Measurements from ENCODE around the gene NOD1. TPM values are rescaled to one million over a fixed set of nuclear protein-coding genes. Genes with fewer than 3 reads are reported as not detected.

Gene NOD1
- total RNA-seq, 4 donors from 2014 or later = 12.4 to 18.3 (median 15.6) TPM

- intact Hi-C loops (cut with DNase I; ENCODE audit: low total_unique reads) = no loop called here
- in situ Hi-C loops (cut with MboI; ENCODE audit: low pct_ligation_motif_present in 1 of 4, low pct_unique_long_range_greater_than_20kb in 1 of 4, low sequenced_read_pairs in 3 of 4) = loop anchor here in 1 of 4 donors (25.0 kb wide), 1 partner anchor 178 kb away; the partner anchor contains the start of gene ZNRF2
- WGBS, 2 donors (ENCODE audit: low coverage in 1 of 2) = 73 to 80% methylated on average over 1 to 5 of the region's 5 CpGs
- peak overlapping the region; percentile 51 to 66 (median 58) for H3K27ac ChIP-seq
- no peaks in the 10 kb centered on the region for H3K27me3 ChIP-seq
- DNase-seq = no peak
- no peak overlapping the region for H3K4me3 ChIP-seq
- TF ChIP-seq EP300 (IDR thresholded peaks at IDR 0.05; ENCODE audit: low read depth) = peak; percentile 47
- peak; percentile 30 to 69 (median 56) for TF ChIP-seq POLR2AphosphoS5 (IDR thresholded peaks at IDR 0.05)
- TF ChIP-seq CTCF (IDR thresholded peaks at IDR 0.05) = no peak
- TF ChIP-seq POLR2A (IDR thresholded peaks at IDR 0.05) = no peak
- no peaks in the 10 kb centered on the region for H3K9me3 ChIP-seq
- H3K4me1 ChIP-seq = peaks cover 13 to 63% (median 41%) of the 10 kb centered on the region in 4 donors
- H3K36me3 ChIP-seq = no peaks in the 10 kb centered on the region
These were observed 13.4 kb downstream of the NOD1 start for GRCh38 chr7:30465046-30465810.

- Histone ChIP-seq H3K4me3 (no peak overlapping the region), H3K9me3 (no peaks in the 10 kb centered on the region), H3K36me3 (no peaks in the 10 kb centered on the region), H3K27me3 (no peaks in the 10 kb centered on the region), H3K27ac (peak overlapping the region in 1 of 4 donors; percentile 18), H3K4me1 (peaks cover 8 to 63% (median 40%) of the 10 kb centered on the region in 4 donors)
- DNase-seq = no peak
- WGBS, 2 donors (ENCODE audit: low coverage in 1 of 2) = 58% methylated on average over 5 of the region's 5 CpGs; no CpG with 5 or more reads in 1 of the 2 donors
- intact Hi-C loops (cut with DNase I; ENCODE audit: low total_unique reads) = no loop called here
- in situ Hi-C loops (cut with MboI; ENCODE audit: low pct_ligation_motif_present in 1 of 4, low pct_unique_long_range_greater_than_20kb in 1 of 4, low sequenced_read_pairs in 3 of 4) = loop anchor here in 1 of 4 donors (25.0 kb wide), 1 partner anchor 177 kb away; the partner anchor contains the start of gene ZNRF2
- no peak for TF ChIP-seq POLR2AphosphoS5 (IDR thresholded peaks at IDR 0.05)
- TF ChIP-seq POLR2A (IDR thresholded peaks at IDR 0.05) = no peak
- no peak for TF ChIP-seq EP300 (IDR thresholded peaks at IDR 0.05; ENCODE audit: low read depth)
- no peak for TF ChIP-seq CTCF (IDR thresholded peaks at IDR 0.05)
These were observed 14.3 kb downstream of the NOD1 start for GRCh38 chr7:30464231-30464671.

- in situ Hi-C loops (cut with MboI; ENCODE audit: low pct_ligation_motif_present in 1 of 4, low pct_unique_long_range_greater_than_20kb in 1 of 4, low sequenced_read_pairs in 3 of 4) = loop anchor here in 1 of 4 donors (25.0 kb wide), 1 partner anchor 176 kb away; the partner anchor contains the start of gene ZNRF2
- DNase-seq = no peak
- no peaks in the 10 kb centered on the region for H3K27me3 ChIP-seq
- intact Hi-C loops (cut with DNase I; ENCODE audit: low total_unique reads) = no loop called here
- TF ChIP-seq POLR2A (IDR thresholded peaks at IDR 0.05) (no peak), POLR2AphosphoS5 (IDR thresholded peaks at IDR 0.05) (no peak), CTCF (IDR thresholded peaks at IDR 0.05) (no peak), EP300 (IDR thresholded peaks at IDR 0.05; ENCODE audit: low read depth) (no peak)
- H3K27ac ChIP-seq = peak overlapping the region in 1 of 4 donors; percentile 18
- H3K4me3 ChIP-seq = no peak overlapping the region
- WGBS, 2 donors (ENCODE audit: low coverage in 1 of 2) = 75 to 76% methylated on average over 6 of the region's 6 CpGs
- peaks cover 14 to 63% (median 40%) of the 10 kb centered on the region in 4 donors for H3K4me1 ChIP-seq
- H3K36me3 ChIP-seq = no peaks in the 10 kb centered on the region
- no peaks in the 10 kb centered on the region for H3K9me3 ChIP-seq
These were observed 15.0 kb downstream of the NOD1 start for GRCh38 chr7:30463405-30464145.

GRCh38 chr7:30462179-30462578, 16.4 kb downstream of the NOD1 start:
- no peak overlapping the region for H3K27ac ChIP-seq
- H3K4me1 ChIP-seq = peaks cover 14 to 61% (median 39%) of the 10 kb centered on the region in 4 donors
- intact Hi-C loops (cut with DNase I; ENCODE audit: low total_unique reads) (no loop called here), in situ Hi-C loops (cut with MboI; ENCODE audit: low pct_ligation_motif_present in 1 of 4, low pct_unique_long_range_greater_than_20kb in 1 of 4, low sequenced_read_pairs in 3 of 4) (loop anchor here in 1 of 4 donors (25.0 kb wide), 1 partner anchor 175 kb away; the partner anchor contains the start of gene ZNRF2)
- H3K27me3 ChIP-seq = no peaks in the 10 kb centered on the region
- DNase-seq = no peak
- WGBS, 2 donors (ENCODE audit: low coverage in 1 of 2) = 74 to 88% methylated on average over 1 of the region's 1 CpG
- H3K9me3 ChIP-seq = no peaks in the 10 kb centered on the region
- TF ChIP-seq POLR2AphosphoS5 (IDR thresholded peaks at IDR 0.05) (no peak), CTCF (IDR thresholded peaks at IDR 0.05) (no peak), EP300 (IDR thresholded peaks at IDR 0.05; ENCODE audit: low read depth) (no peak), POLR2A (IDR thresholded peaks at IDR 0.05) (no peak)
- peaks cover 0 to 6% (median 0%) of the 10 kb centered on the region in 4 donors for H3K36me3 ChIP-seq
- H3K4me3 ChIP-seq = no peak overlapping the region

Data from transverse colon (tissue), 4 donors.